Measurements from ENCODE around the gene DEUP1.
"Not testable (repeated sequence)": the region's sequence is repeated elsewhere in the genome, so short reads cannot be mapped to it uniquely, and the experiment has no call there.

DEUP1 gene

GRCh38 chr11:93368022-93368421, 37.5 kb downstream of the DEUP1 start:
- DNase-seq, result no peak

GRCh38 chr11:93370260-93370659, 39.7 kb downstream of the DEUP1 start:
- DNase-seq, result no peak

GRCh38 chr11:93389737-93390136, 59.2 kb downstream of the DEUP1 start:
- no peak for DNase-seq

- no peak for DNase-seq
These were observed 62.3 kb downstream of the DEUP1 start for GRCh38 chr11:93392867-93393266.

GRCh38 chr11:93393386-93393785, 62.8 kb downstream of the DEUP1 start:
- DNase-seq, result no peak

GRCh38 chr11:93394488-93394887, 63.9 kb downstream of the DEUP1 start:
- no peak for DNase-seq

GRCh38 chr11:93396316-93396715, 65.8 kb downstream of the DEUP1 start:
- no peak for DNase-seq

DNA sequence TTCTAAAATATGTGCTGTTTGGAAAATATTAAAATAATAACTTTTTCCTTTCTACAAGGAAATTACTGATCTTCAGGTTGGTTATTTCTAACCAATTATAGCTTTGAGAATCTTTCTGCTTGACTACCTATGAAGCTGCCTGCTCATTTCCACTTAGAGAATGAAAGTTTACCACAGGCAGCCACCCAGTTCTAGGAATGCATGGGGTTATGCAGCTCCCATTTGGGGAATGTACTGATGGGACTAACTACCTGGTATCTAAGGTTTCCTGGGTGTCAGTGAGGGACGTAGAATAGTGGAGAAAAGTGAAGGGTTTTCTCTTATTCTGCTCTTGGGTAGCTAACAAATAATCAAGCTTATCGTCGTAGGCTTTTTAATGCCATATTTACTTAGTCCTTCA, 73.4 kb downstream of the DEUP1 start:
- no peak for DNase-seq

DNA sequence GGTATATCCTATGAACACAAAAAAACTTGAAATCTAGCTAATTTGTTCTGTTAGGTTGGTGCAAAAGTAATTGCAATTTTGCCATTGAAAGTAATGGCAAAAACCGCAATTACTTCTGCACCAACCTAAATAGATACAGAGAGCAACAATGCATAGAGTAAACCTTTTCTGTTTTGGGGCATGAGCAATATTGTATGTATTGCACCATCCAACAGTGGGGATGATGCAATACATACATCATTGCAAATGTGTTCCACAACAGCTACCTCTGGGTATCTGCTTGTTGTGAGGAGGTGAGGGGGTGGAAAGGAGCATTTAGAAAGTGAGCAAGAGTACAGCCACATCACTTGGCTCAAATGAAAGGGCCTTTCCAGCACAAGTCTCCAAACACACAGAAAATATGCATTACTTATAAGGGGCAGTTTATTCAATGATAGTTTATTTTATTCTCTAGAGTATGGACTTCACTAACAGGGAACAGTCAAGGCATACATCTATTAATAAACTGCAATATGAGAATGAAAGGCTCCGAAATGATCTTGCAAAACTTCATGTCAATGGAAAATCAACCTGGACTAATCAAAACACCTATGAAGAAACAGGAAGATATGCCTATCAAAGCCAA, 77.3 kb downstream of the DEUP1 start:
- DNase-seq, result no peak

DNA sequence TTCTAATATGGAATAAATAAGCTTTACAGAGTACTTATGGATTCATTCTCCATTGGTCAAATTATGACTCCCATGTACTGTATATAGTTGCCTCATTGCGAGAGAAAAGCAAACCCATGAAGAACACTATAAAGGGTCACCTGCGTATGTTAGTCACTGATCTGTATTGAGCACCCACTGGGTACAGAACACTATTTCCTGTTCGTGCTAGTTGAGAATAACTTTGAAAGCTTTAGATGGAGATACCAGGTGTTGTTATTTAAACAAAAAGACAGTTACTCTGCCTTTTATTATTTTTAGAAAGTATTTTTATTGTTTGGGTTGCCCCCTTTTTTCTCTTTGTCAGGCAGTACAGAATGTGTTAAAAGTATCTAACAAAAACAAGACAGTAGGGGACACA, 79.9 kb downstream of the DEUP1 start:
- DNase-seq, result no peak

GRCh38 chr11:93411705-93412104, 81.2 kb downstream of the DEUP1 start:
- no peak for DNase-seq

DNA sequence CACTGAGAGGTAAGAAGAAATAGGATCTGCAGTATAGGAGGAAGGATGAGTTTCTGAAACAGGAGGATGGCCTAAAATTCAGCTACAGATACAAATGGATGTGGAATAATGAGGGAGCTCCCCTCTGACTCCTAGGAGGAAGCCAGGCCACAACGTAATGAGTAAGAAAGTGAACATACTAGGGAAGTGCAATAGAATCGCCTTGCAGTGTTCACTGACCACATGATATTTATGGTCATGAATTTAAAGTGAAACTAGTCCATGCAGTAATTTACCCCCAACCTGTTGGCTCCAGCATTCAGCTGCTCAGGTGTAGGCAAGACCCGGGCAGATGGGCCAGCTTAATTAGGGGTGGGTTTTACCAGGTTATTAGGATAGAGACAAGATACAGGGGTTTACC, 101.7 kb downstream of the DEUP1 start:
- no peak for DNase-seq

- DNase-seq, result not testable (repeated sequence)
These were observed 112.7 kb downstream of the DEUP1 start for GRCh38 chr11:93443232-93443631.

DNA sequence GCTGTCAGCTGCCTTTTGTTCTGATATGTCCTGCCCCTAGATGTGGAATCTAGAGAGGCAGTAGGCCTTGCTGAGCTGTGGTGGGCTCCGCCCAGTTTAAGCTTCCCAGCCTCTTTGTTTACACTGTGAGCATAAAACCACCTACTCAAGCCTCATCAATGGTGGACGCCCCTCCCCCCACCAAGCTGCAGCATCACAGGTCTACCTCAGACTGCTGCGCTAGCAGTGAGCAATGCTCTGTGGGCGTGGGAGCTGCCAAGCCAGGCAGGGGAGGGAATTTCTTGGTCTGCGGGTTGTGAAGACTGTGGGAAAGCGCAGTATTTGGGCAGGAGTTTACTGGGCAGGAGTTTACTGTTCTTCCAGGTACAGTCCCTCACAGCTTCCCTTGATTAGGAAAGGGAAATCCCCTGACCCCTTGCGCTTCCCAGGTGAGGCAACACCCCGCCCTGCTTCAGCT, 114.1 kb downstream of the DEUP1 start:
- DNase-seq, result no peak

DNA sequence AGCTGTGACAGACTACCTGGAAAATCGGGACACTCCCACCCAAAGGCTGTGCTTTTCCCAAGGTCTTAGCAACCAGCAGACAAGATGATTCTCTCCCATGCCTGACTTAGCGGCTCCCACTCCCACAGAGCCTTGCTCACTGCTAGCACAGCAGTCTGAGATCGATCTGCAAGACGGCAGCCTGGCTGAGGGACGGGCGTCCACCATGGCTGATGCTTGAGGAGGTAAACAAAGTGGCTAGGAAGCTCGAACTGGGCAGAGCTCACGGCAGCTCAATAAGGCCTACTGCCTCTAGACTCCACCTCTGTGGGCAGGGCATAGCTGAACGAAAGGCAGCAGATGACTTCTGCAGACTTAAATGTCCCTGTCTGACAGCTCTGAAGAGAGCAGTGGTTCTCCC, 127.7 kb downstream of the DEUP1 start:
- no peak for DNase-seq

GRCh38 chr11:93463666-93464065, 133.1 kb downstream of the DEUP1 start:
- not testable (repeated sequence) for DNase-seq

GRCh38 chr11:93464927-93465540, 134.5 kb downstream of the DEUP1 start:
- DNase-seq, result no peak

DNA sequence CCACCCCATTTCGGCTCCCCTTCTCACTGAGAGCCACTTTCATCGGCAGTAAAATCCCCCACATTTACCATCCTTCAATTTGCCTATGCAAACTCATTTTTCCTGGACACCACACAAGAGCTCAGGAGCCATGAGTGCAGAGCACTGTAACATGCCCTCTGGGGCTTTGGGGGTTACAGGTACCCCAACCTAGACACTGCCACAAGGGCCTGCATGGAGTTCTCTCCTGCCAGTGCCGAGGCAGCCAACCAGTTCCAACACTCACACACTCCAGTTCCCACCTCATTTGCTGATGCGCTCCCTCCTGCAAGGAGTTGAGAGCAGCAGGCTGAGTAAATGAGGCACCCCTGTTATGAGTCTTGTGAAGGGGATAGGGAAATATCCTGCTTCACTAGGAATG, 136.5 kb downstream of the DEUP1 start:
- no peak for DNase-seq

DNA sequence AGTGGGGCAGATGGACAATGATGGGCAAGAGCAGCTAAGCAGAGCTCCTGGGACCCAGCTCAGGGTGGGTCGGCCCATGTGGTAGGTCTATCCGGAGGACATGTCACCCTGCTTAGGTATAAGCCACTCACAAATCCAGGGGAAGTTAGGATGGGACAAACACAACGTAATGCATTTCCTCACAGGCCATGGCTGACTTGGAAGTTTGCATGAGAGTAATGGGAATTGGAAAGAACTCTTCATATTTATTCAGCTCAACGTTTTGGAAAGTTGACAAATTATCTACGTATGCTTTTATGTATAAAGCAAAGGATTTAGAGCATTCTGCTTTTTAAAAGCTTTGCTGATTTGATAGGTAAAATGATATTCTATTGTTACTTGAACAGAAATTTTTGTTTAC, 137.7 kb downstream of the DEUP1 start:
- no peak for DNase-seq

DNA sequence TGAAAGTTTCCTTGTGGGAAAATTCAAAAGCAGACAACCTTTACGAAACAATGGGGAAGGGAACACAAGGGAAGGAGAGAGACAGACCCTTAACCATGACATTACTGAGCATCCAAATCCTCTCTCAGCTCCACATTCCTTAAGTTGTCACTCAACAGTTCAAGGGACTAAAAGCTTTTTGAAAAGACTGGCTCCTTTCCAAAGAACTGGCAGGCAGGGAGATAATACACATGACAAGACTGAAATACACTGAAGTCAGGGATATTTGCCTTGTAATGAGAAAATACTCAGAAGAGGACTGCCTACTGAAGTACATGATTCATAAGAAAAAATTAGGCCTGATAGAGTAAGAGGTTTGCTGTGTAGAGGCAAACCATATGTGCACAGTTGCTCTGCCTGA, 143.6 kb downstream of the DEUP1 start:
- no peak for DNase-seq

DNA sequence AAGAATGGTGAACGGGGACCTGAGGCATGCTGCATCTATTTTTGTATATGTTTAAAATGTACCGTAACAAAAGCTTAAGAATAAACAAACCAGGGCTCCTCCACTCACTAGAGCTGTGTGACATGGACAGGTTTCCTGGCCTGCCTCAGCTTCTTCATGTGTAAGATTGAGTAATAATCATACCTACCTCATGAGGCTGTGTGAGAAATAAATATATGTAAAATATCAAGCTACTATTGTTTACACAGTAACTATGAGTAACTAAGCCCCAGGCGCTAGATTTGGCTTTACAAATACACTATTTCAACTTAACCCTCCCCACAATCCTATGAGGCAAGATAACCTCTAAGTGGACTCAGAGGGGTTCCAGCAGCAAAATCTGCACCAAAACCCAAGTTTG, 146.3 kb downstream of the DEUP1 start:
- DNase-seq, result no peak

- no peak for DNase-seq
These were observed 147.2 kb downstream of the DEUP1 start for GRCh38 chr11:93477684-93478234.

GRCh38 chr11:93478841-93479240, 148.3 kb downstream of the DEUP1 start:
- DNase-seq, result no peak

- DNase-seq, result no peak
These were observed 149.7 kb downstream of the DEUP1 start for GRCh38 chr11:93480256-93480655.

GRCh38 chr11:93480756-93481155, 150.2 kb downstream of the DEUP1 start:
- DNase-seq, result no peak
